ENCODE results near the gene SERINC5.
"Not testable (repeated sequence)": the region's sequence is repeated elsewhere in the genome, so short reads cannot be mapped to it uniquely, and the experiment has no call there.

- TF ChIP-seq, protein P1, sequence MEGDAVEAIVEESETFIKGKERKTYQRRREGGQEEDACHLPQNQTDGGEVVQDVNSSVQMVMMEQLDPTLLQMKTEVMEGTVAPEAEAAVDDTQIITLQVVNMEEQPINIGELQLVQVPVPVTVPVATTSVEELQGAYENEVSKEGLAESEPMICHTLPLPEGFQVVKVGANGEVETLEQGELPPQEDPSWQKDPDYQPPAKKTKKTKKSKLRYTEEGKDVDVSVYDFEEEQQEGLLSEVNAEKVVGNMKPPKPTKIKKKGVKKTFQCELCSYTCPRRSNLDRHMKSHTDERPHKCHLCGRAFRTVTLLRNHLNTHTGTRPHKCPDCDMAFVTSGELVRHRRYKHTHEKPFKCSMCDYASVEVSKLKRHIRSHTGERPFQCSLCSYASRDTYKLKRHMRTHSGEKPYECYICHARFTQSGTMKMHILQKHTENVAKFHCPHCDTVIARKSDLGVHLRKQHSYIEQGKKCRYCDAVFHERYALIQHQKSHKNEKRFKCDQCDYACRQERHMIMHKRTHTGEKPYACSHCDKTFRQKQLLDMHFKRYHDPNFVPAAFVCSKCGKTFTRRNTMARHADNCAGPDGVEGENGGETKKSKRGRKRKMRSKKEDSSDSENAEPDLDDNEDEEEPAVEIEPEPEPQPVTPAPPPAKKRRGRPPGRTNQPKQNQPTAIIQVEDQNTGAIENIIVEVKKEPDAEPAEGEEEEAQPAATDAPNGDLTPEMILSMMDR (IDR thresholded peaks at IDR 0.05; ENCODE audit: low read depth, low read length) = not testable (repeated sequence)
- not testable (repeated sequence) for TF ChIP-seq MYC (IDR thresholded peaks at IDR 0.05; ENCODE audit: low read depth, low read length); POLR2A (IDR thresholded peaks at IDR 0.05; ENCODE audit: extremely low read depth, insufficient read length); MAX (IDR thresholded peaks at IDR 0.05; ENCODE audit: low read depth, low read length)
Observed at GRCh38 chr5:80270543-80270942, 14.7 kb upstream of the SERINC5 start.

All from NB4 (cell line).